Vagina (tissue), 2 donors: ENCODE results near the gene COG6.

Experiments
- CTCF ChIP-seq, 3 experiments: fragments of 450-650 bp in 2 of 3; fragments of 200-600 bp in 1 of 3; sonication (generic) in 1 of 3; IDR thresholded peaks; one replicate each; pipeline ENCODE4 v1.5.1; 2017 to 2019; ENCODE audit warnings: antibody characterized with exemption in 3 of 3, mild to moderate bottlenecking in 2 of 3, moderate library complexity in 2 of 3
- POLR2A ChIP-seq, 2 donors: fragments of 450-650 bp; IDR thresholded peaks; one replicate each; pipeline ENCODE4 v1.6.1; 2017; ENCODE audit warnings: antibody characterized with exemption in 2 of 2, mild to moderate bottlenecking in 2 of 2, moderate library complexity in 2 of 2
- POLR2AphosphoS5 ChIP-seq, 2 donors: sonication (generic); formaldehyde crosslinking; IDR thresholded peaks; one replicate each; pipeline ENCODE4 v1.9.0; 2017; ENCODE audit warnings: antibody characterized with exemption in 2 of 2, mild to moderate bottlenecking in 2 of 2, low read depth in 1 of 2; ENCODE audit not compliant: insufficient read depth in 1 of 2

GRCh38 chr13:39784347-39784746 lies 128.9 kb downstream of the COG6 start:
- TF ChIP-seq POLR2A (IDR thresholded peaks at IDR 0.05) (no peak), CTCF (IDR thresholded peaks at IDR 0.05) (no peak), POLR2AphosphoS5 (IDR thresholded peaks at IDR 0.05; ENCODE audit: insufficient read depth in 1 of 2, low read depth in 1 of 2) (no peak)
